Endothelial cell of umbilical vein (primary cell): ENCODE results near the gene TMEM43. TPM values are rescaled to one million over a fixed set of nuclear protein-coding genes. Genes with fewer than 3 reads are reported as not detected.

ENCODE experiments used
- BruUV-seq: library from RNA; stranded (reverse); fragments of 400-500 nt; replicated peaks from 2 replicates; lab custom pipeline; 2021; lab: Mats Ljungman, UMichigan
- CTCF ChIA-PET: fragments of 300-600, 350-600 bp; sonication (Branson Sonifier 250); formaldehyde crosslinking; loops from one replicate; lab custom pipeline; 2021; ENCODE audit warnings: antibody characterized with exemption, inconsistent platforms; lab: Charles Lee
- POLR2A ChIA-PET: fragments of 300-600, 350-600 bp; sonication (Branson Sonifier 250); formaldehyde crosslinking; loops from one replicate; lab custom pipeline; 2021; ENCODE audit warnings: antibody characterized with exemption, inconsistent platforms; lab: Charles Lee
- DNase-seq: peaks from one replicate; pipeline ENCODE4 v3.0.0-alpha.2; 2011; ENCODE audit warnings: low read depth, low spot score
- FAIRE-seq: peaks from 2 replicates; lab custom pipeline; 2011; peaks lifted over from hg19 to GRCh38; lab: Jason Lieb, UNC
- H2AFZ ChIP-seq: 2 replicates; pipeline ENCODE4 v1.6.0; 2012; ENCODE audit warnings: low read depth, low read length, control low read depth, inconsistent platforms
- H3K27ac ChIP-seq: 2 replicates; pipeline ENCODE4 v1.5.1; 2011; ENCODE audit warnings: low read depth, mild to moderate bottlenecking, control low read depth, low read length, moderate library complexity; ENCODE audit not compliant: insufficient read depth
- H3K27me3 ChIP-seq, 2 experiments: 2 replicates each; pipeline versions ENCODE4 v1.6.0 to v1.6.1; 2011; ENCODE audit warnings: low read length in 2 of 2, mixed read lengths in 1 of 2; ENCODE audit not compliant: control insufficient read depth in 2 of 2, insufficient read depth in 2 of 2
- H3K36me3 ChIP-seq, 2 experiments: 2 replicates in 1 of 2; 3 replicates in 1 of 2; pipeline ENCODE4 v1.5.1; 2011; ENCODE audit warnings: low read length in 2 of 2, mild to moderate bottlenecking in 1 of 2, moderate library complexity in 1 of 2; ENCODE audit not compliant: control insufficient read depth in 2 of 2, insufficient read depth in 2 of 2; ENCODE audit errors: extremely low read depth in 1 of 2
- H3K4me1 ChIP-seq: 3 replicates; pipeline ENCODE4 v1.5.1; 2011; ENCODE audit warnings: mild to moderate bottlenecking, low read length; ENCODE audit not compliant: control insufficient read depth, insufficient read depth; ENCODE audit errors: extremely low read depth
- H3K4me2 ChIP-seq: 2 replicates; pipeline ENCODE4 v1.6.1; 2011; ENCODE audit warnings: low read length, control low read depth, mixed read lengths; ENCODE audit not compliant: insufficient read depth
- H3K4me3 ChIP-seq, 3 experiments: fragments of 200-600 bp in 1 of 3; sonication (generic), shearing (Covaris generic) in 1 of 3; replicated peaks in 1 of 3; 2 replicates each; pipeline ENCODE4 v1.5.1; 2011 to 2016; ENCODE audit warnings: control low read depth in 3 of 3, low read length in 3 of 3, mild to moderate bottlenecking in 2 of 3, inconsistent platforms in 1 of 3, low read depth in 1 of 3, moderate library complexity in 1 of 3; ENCODE audit not compliant: insufficient read depth in 1 of 3
- H3K79me2 ChIP-seq: 2 replicates; pipeline ENCODE4 v1.6.0; 2012; ENCODE audit warnings: low read length, inconsistent platforms; ENCODE audit not compliant: control insufficient read depth, insufficient read depth
- H3K9ac ChIP-seq: replicated peaks from 2 replicates; pipeline ENCODE3; 2011; ENCODE audit warnings: low read length, control low read depth; ENCODE audit not compliant: insufficient read depth; ENCODE audit errors: extremely low read depth
- H3K9me1 ChIP-seq: replicated peaks from 3 replicates; pipeline ENCODE4 v1.6.0; 2011; ENCODE audit warnings: mild to moderate bottlenecking, low read length; ENCODE audit not compliant: control insufficient read depth, insufficient read depth; ENCODE audit errors: extremely low read depth
- H3K9me3 ChIP-seq: replicated peaks from 2 replicates; pipeline ENCODE4 v1.5.1; 2012; ENCODE audit warnings: low read length, inconsistent platforms; ENCODE audit not compliant: control insufficient read depth, insufficient read depth
- H4K20me1 ChIP-seq: replicated peaks from 2 replicates; pipeline ENCODE3; 2011; ENCODE audit warnings: mild to moderate bottlenecking, low read length; ENCODE audit not compliant: control insufficient read depth, insufficient read depth; ENCODE audit errors: extremely low read depth
- EZH2 ChIP-seq: IDR thresholded peaks from 2 replicates; pipeline ENCODE4 v1.6.1; 2012; ENCODE audit warnings: borderline replicate concordance, low read depth, mild to moderate bottlenecking, moderate library complexity, low read length, inconsistent platforms; ENCODE audit not compliant: severe bottlenecking
- GATA2 ChIP-seq: IDR thresholded peaks from 2 replicates; pipeline ENCODE4 v1.7.0; 2011; ENCODE audit warnings: low read depth, mild to moderate bottlenecking, moderate library complexity, mixed read lengths, low read length; ENCODE audit not compliant: insufficient read length, insufficient read depth
- MYC ChIP-seq: IDR thresholded peaks from one replicate; pipeline ENCODE4 v1.6.1; 2011; ENCODE audit warnings: mild to moderate bottlenecking, low read depth, low read length
- POLR2A ChIP-seq: IDR thresholded peaks from 2 replicates; pipeline ENCODE4 v1.6.1; 2012; ENCODE audit warnings: low read depth, mild to moderate bottlenecking, control low read depth, low read length
- POLR2AphosphoS5 ChIP-seq: IDR thresholded peaks from 2 replicates; pipeline ENCODE4 v1.6.1; 2012; ENCODE audit warnings: low read depth, mild to moderate bottlenecking, control low read depth, low read length, moderate library complexity; ENCODE audit not compliant: insufficient read depth
- dilution Hi-C: fragments of 300-500 bp; cut with MboI; formaldehyde crosslinking; loops from one replicate; pipeline ENCODE4 v1.15.0; 2019; ENCODE audit warnings: low sequenced_read_pairs; ENCODE audit not compliant: extremely low pct_ligation_motif_present
- intact Hi-C: fragments of 100-400 bp; cut with micrococcal nuclease; formaldehyde crosslinking; loops from one replicate; pipeline ENCODE4 v1.10.0; 2022
- polyA plus RNA-seq, 4 experiments: library from polyadenylated mRNA; depleted of rRNA in 3 of 4; stranded (reverse) in 3 of 4; unstranded in 1 of 4; fragments of >200 nt; gene quantifications; 2 replicates each; pipeline versions ENCODE4 v1.2.1 to v1.2.3, GENCODE V29; 2011 to 2012; ENCODE audit warnings: missing spikeins in 1 of 4
- total RNA-seq: library from RNA; stranded (reverse); gene quantifications from 2 replicates; pipeline ENCODE4 v1.2.3, GENCODE V29; 2021
- TF ChIP-seq, protein P1 (sequence below), 2 donors: IDR thresholded peaks; 1 replicate in 1 of 2; 2 replicates in 1 of 2; pipeline ENCODE4 v1.5.1; 2011; ENCODE audit warnings: low read length in 2 of 2, mild to moderate bottlenecking in 2 of 2, moderate library complexity in 2 of 2, control low read depth in 1 of 2, inconsistent platforms in 1 of 2, low read depth in 1 of 2; ENCODE audit not compliant: insufficient read depth in 1 of 2; ENCODE audit errors: extremely low read depth in 1 of 2
- TF ChIP-seq, protein P2 (sequence below): IDR thresholded peaks from 2 replicates; pipeline ENCODE4 v1.6.1; 2011; ENCODE audit not compliant: insufficient read depth, insufficient read length

Gene TMEM43
- total and polyA plus RNA-seq, 2 donors (not counting 3 experiments of a cell fraction or from before 2014, with no cell fraction given): 80.6 to 119 TPM

DNA sequence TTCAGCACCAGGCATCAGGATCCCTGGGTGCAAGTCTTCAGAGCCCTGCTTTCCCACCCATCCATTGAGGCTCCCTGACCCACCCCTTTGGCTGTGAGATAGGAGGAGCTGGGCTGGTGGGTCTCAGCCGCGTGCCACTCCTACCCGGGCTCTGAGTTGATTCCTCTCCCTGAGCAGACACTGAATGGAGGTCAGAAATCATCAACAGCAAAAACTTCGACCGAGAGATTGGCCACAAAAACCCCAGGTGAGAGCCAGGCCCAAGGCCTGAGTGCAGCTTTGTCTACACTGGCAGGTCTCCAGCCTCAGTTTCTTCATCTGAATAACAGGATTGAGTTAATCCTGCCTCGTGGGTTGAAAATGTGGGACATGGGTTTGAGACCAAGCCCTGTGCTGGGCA lies 7.8 kb downstream of the TMEM43 start:
- Histone ChIP-seq H4K20me1 (no peaks in the 10 kb centered on the region), H3K9me1 (no peaks in the 10 kb centered on the region), H3K4me2 (no peak overlapping the region), H3K9me3 (no peaks in the 10 kb centered on the region), H3K4me1 (no peaks in the 10 kb centered on the region), H3K4me3 (no peak overlapping the region), H3K79me2 (peaks cover 15% of the 10 kb centered on the region), H2AFZ (no peak overlapping the region), H3K27me3 (no peaks in the 10 kb centered on the region), H3K27ac (no peak overlapping the region), H3K36me3 (peaks cover 8 to 60% of the 10 kb centered on the region in 2 experiments), H3K9ac (no peak overlapping the region)
- DNase-seq (no peak), FAIRE-seq (no peak)
- dilution Hi-C loops: no loop called here
- POLR2A ChIA-PET: interaction anchor here (2.8 kb wide), 1 partner anchor 7 kb away, joined by 8 read pairs; the partner anchor contains the start of genes CHCHD4 and TMEM43
- intact Hi-C loops: no loop called here
- no peak for TF ChIP-seq EZH2
- TF ChIP-seq MYC: no peak
- TF ChIP-seq POLR2A: no peak
- TF ChIP-seq POLR2AphosphoS5: no peak
- CTCF ChIA-PET: no interaction called here
- BruUV-seq: no TSS peak

DNA sequence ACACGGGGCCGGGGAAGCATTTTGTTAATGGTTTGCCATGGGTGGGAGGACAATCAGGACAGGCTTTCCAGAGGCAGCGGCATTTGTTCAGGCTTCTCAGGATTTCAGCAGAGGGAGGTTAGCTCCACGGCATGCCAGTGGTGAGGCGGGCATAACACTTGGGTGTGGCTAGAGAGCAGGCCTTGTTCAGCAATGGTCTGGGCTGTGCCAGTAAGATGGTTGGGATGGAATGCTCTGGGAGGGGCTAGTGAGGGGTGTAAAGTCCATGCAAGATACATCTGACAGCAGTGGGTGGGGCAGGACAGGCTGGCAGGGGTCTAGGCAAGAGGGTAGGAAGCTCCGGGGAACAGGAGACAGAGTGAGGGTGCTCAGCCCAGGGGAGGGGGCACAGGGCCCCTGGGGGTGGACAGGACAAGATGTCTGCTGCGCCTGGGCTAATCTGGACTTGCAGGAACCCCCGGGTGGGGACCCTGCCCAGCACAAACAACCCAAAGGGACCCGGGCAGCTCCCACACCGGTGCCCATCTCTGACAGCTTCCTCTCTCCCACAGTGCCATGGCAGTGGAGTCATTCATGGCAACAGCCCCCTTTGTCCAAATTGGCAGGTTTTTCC lies 8.4 kb downstream of the TMEM43 start:
- TF ChIP-seq POLR2A (no peak), MYC (no peak), GATA2 (no peak), POLR2AphosphoS5 (no peak)
- TF ChIP-seq, protein P1, sequence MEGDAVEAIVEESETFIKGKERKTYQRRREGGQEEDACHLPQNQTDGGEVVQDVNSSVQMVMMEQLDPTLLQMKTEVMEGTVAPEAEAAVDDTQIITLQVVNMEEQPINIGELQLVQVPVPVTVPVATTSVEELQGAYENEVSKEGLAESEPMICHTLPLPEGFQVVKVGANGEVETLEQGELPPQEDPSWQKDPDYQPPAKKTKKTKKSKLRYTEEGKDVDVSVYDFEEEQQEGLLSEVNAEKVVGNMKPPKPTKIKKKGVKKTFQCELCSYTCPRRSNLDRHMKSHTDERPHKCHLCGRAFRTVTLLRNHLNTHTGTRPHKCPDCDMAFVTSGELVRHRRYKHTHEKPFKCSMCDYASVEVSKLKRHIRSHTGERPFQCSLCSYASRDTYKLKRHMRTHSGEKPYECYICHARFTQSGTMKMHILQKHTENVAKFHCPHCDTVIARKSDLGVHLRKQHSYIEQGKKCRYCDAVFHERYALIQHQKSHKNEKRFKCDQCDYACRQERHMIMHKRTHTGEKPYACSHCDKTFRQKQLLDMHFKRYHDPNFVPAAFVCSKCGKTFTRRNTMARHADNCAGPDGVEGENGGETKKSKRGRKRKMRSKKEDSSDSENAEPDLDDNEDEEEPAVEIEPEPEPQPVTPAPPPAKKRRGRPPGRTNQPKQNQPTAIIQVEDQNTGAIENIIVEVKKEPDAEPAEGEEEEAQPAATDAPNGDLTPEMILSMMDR (IDR thresholded peaks at IDR 0.05; ENCODE audit: extremely low read depth in 1 of 2, insufficient read depth in 1 of 2, low read depth in 1 of 2, low read length in 2 of 2): no peak
- TF ChIP-seq, protein P2, sequence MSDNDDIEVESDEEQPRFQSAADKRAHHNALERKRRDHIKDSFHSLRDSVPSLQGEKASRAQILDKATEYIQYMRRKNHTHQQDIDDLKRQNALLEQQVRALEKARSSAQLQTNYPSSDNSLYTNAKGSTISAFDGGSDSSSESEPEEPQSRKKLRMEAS: no peak
- DNase-seq (no peak), FAIRE-seq (no peak)
- Histone ChIP-seq H2AFZ (no peak overlapping the region), H3K9me3 (no peaks in the 10 kb centered on the region), H3K9ac (no peak overlapping the region), H3K4me3 (no peak overlapping the region), H3K4me2 (no peak overlapping the region), H3K79me2 (peaks cover 9% of the 10 kb centered on the region), H3K9me1 (no peaks in the 10 kb centered on the region), H3K27ac (no peak overlapping the region), H3K4me1 (no peaks in the 10 kb centered on the region), H4K20me1 (no peaks in the 10 kb centered on the region), H3K27me3 (no peaks in the 10 kb centered on the region), H3K36me3 (peaks cover 8 to 61% of the 10 kb centered on the region in 2 experiments)
- BruUV-seq: no TSS peak
- intact Hi-C loops: no loop called here
- CTCF ChIA-PET: interaction anchor here (0.8 kb wide), 1 partner anchor 10 kb away, joined by 3 read pairs; no protein-coding TSS in a partner anchor
- POLR2A ChIA-PET: interaction anchor here (2.8 kb wide), 1 partner anchor 8 kb away, joined by 8 read pairs; the partner anchor contains the start of genes CHCHD4 and TMEM43
- dilution Hi-C loops: no loop called here
